C4-2B (cell line): ENCODE data around the gene MEP1A.
"Not testable (repeated sequence)": the region's sequence is repeated elsewhere in the genome, so short reads cannot be mapped to it uniquely, and the experiment has no call there.

ENCODE experiments used
- H3K27ac ChIP-seq: fragments of 450-650 bp; 2 replicates; pipeline ENCODE4 v1.5.1; 2017
- CTCF ChIP-seq: fragments of 450-650 bp; conservative IDR thresholded peaks from 2 replicates; pipeline ENCODE4 v1.5.1; 2017; ENCODE audit warnings: mild to moderate bottlenecking
- ZFX ChIP-seq: fragments of 450-650 bp; IDR thresholded peaks from 2 replicates; pipeline ENCODE4 v1.6.1; 2017

MEP1A gene

GRCh38 chr6:46845126-46845525 lies 51.9 kb downstream of the MEP1A start:
- H3K27ac ChIP-seq, result no peak overlapping the region
- TF ChIP-seq ZFX (no peak), CTCF (no peak)

DNA sequence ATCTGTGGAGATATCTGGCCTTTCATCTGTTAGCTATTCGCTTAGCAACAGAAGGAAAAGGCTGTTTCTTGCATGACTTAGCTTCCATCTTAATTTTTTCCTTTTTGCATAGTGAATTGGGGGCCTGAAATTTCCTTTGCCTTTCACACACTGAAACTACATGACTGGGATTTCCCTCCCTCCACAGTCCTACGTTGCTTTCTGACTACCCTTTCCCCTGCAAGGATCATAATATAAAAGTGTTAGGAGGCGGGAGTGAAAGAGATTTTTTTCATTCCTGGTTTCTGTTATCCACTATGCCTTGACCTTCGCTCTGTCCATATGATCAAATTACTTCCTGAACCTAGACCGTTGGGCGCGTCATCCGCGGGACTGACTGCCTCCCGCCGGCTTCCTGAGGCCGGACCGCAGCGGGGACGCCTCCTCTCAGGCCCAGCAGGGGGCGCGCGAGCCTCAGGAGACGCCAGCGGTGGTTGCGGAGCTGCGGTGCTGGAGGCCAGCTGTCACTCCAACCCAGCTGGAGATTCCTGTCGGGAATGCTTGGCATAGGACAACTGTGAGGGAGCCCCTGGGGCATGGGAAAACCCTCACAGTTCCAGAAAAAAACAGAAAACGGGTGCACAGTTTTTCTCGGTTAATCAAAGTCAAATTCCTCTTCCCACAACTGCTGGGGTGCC lies 55.6 kb downstream of the MEP1A start:
- no peak for TF ChIP-seq ZFX
- TF ChIP-seq CTCF, result peak; percentile 86
- no peak overlapping the region for H3K27ac ChIP-seq

DNA sequence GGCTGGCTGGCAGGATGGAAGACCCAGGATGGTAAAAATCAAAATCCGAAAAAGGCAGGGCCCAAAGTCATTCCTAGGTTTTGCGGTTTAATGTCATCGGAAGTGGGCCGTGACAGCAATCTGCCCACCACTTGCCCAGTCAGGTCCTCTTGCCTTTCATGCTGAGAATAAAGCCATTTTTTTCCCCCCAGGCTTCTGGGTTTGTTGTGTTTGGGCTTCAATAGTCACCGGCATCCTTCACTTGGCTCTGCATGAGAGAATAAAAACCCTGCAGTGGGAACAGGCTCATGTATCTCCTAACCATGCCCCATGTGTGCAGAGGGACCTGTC lies 56.1 kb downstream of the MEP1A start:
- no peak overlapping the region for H3K27ac ChIP-seq
- no peak for TF ChIP-seq ZFX
- no peak for TF ChIP-seq CTCF

GRCh38 chr6:46850792-46851191 lies 57.6 kb downstream of the MEP1A start:
- no peak overlapping the region for H3K27ac ChIP-seq
- no peak for TF ChIP-seq CTCF

GRCh38 chr6:46851576-46851975 lies 58.4 kb downstream of the MEP1A start:
- H3K27ac ChIP-seq, result not testable (repeated sequence)

GRCh38 chr6:46855966-46856365 lies 62.8 kb downstream of the MEP1A start:
- TF ChIP-seq CTCF, result peak; percentile 60

GRCh38 chr6:46862381-46862780 lies 69.2 kb downstream of the MEP1A start:
- H3K27ac ChIP-seq, result no peak overlapping the region
- TF ChIP-seq CTCF, result peak; percentile 14
- TF ChIP-seq ZFX, result no peak

More at GRCh38 chr6:46855966-46856365, 62.8 kb downstream of the MEP1A start:
- H3K27ac ChIP-seq, result not testable (repeated sequence)

GRCh38 chr6:46863791-46864190 lies 70.6 kb downstream of the MEP1A start:
- no peak overlapping the region for H3K27ac ChIP-seq
- no peak for TF ChIP-seq ZFX
- TF ChIP-seq CTCF, result no peak
